Caki2 (cell line): ENCODE results near the gene PLXDC1. TPM values are rescaled to one million over a fixed set of nuclear protein-coding genes. Genes with fewer than 3 reads are reported as not detected.
"Not testable (repeated sequence)": the region's sequence is repeated elsewhere in the genome, so short reads cannot be mapped to it uniquely, and the experiment has no call there.

Experiments used
- DNase-seq: peaks from one replicate; pipeline ENCODE4 v3.0.0-alpha.2; 2015; ENCODE audit warnings: low read depth
- in situ Hi-C: cut with HindIII; loops from 2 replicates; pipeline ENCODE4 v1.10.0; 2016; ENCODE audit warnings: low sequenced_read_pairs, low pct_unique_long_range_greater_than_20kb, mixed read lengths
- total RNA-seq: library from RNA; depleted of rRNA; stranded (reverse); fragments of >200 nt; shearing (Covaris generic); gene quantifications from 2 replicates; pipeline ENCODE4 v1.2.3, GENCODE V29; 2014; ENCODE audit warnings: low replicate concordance

The PLXDC1 gene
- total RNA-seq, 1 experiment from 2014 or later, result not detected

DNA sequence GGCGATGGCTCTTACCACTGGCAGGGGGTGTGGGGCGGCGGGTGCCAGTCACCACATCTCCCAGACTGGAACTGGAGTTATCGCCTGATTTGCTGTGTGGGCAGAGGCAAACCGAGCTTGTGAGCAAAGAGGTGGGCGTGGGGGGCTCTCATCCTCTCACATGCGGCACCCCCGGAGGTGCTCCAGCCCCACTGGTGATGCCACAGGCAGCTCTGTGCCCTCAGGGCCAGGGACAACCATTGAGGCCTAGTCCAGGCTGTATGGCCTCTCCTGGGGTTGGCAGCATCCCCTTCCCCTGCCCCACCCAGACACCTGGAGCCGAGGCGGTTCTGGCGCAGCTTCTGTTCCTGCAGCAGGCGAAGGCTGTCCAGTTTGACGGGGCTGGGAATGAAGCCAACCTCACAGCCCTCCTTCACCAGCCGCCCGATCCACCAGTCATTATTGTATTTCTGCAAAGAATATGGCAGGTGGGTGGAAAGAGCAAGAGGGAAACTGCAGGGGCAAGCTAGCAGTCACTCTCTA lies 35.1 kb upstream of the PLXDC1 start:
- no peak for DNase-seq
- in situ Hi-C loops, result no loop called here

DNA sequence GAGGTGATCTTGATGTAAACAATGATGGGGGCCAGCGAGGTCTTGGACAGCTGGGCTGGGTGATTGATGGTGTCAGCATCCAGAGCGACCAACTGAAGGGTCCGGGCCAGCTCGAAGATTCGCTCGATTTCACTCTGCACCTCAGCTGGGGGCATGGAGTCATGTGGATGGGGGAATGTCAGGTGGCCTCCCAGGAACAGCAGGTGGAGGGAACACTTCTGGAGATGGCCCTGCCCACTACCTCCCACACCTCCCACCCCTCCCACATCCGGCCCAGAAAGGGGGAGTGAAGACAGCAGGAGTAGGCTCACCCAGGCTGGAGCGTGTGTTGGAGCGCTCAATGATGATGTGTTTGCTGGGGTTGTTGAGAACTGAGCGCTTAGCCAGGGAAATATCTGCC lies 32.3 kb upstream of the PLXDC1 start:
- in situ Hi-C loops, result no loop called here
- no peak for DNase-seq

DNA sequence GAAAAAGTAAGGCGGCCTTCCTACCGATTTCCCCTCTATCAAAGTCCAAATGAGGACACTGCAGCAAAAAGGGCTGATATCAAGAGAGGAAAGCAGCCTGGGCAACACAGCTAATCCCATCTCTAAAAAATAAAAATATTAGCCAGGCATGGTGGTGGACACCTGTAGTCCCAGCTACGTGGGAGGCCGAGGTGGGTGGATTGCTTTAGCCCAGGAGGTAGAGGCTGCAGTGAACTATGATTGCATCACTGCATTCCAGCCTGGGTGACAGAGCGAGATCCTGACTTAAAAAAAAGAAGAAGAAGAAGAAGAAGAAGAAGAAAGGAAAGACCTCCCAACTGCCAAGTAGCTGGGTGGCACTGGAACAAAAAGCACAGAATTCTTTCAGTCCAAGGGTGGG lies 31.6 kb upstream of the PLXDC1 start:
- no peak for DNase-seq
- in situ Hi-C loops, result no loop called here

- no peak for DNase-seq
- in situ Hi-C loops, result no loop called here
Observed at GRCh38 chr17:39181303-39181702, 29.9 kb upstream of the PLXDC1 start.

DNA sequence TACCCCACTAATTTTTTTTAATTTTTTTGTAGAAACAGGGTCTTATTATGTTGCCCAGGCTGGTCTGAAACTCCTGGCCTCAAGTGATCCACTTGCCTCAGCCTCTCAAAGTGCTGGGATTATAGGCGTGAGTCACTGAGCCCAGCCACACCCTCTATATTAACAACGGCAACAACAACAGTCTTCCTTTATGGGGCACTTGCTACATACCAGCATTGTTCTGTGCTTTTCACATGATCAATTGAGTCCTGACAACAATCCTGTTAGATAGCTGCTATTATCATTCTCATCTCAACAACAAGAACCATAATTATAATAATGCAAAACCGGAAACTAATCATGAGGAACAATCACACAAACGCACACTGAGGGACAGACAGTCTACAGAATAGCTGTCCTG lies 27.1 kb upstream of the PLXDC1 start:
- no peak for DNase-seq

DNA sequence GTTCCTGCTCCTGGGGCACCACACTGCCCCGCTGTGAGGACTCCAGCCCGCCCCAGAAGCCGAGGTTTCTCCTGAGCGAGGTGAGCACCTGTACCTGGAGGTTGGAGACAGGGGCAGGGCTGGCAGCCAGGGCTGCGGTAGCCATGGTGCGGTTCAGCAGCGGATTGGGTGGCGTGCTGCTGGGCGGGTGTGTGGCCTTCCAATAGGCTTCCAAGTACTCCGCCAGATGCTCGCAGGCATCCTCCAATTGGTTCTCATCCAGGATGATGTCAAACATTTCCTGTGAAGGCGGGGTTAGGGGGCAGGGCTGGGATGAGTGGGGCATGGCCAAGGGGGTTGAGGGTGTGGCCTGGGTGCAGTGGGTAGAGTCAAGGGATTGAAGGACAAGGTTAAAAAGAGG lies 25.8 kb upstream of the PLXDC1 start:
- in situ Hi-C loops, result no loop called here
- peak; percentile 53 for DNase-seq

More for the DNA sequence above, 27.1 kb upstream of the PLXDC1 start:
- in situ Hi-C loops, result no loop called here

DNA sequence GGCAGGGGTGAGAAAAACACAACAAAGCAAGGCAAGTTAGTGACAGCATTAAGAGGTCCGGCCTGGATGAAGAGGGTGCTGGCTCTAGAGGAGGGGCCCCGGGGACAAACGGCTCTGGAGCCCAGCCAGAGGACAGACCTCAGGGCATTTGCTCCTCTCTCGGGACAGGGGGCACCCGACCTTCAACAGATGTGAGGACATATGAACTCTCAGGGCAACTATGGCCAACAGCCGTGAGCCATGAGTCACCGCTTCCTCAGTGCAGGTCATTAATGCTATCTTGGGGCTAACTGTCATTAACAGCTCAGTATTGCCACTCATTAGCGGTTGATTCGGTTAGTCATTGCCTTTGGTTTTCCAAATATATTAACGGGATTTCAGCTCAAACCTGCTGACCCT lies 24.3 kb upstream of the PLXDC1 start:
- in situ Hi-C loops, result no loop called here
- DNase-seq, result no peak

DNA sequence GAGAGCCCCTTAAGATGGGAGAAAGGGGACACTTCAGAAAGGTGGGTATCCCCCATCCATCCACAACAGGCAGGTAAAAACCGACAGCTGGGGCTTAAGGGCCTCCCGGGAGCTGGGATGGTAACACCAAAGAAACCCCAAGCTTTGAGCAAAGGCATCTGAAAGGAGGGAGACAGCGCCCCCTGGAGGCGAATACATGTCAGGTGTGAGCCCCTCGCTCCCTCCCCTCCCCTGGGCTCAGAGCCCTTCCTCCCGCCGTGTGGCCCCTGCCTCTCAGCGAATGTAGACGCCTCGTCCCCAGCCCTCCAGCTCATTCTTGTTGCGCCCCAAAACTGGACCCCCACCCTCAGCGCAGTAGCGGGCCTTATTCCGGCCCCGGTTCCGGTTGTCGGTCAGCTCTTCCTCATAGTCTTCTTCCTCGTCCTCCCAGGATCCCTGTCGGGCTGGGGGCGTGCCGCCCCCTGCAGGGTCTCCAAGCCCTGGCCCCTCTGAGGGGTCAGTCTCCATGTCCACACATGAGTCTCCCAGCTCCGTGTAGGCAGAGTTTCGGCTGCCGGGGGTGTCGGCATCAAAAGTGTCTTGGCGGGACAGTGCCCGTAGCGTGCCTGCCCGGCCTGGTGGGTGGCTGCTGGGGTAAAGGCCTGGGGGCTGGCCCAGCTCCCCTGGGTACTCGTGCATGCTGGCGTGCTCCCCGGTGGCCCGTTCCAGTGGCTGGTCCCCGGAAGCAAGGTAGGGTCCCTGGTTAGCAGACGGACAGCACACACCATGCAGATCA lies 23.7 kb upstream of the PLXDC1 start:
- no peak for DNase-seq
- in situ Hi-C loops, result no loop called here

DNA sequence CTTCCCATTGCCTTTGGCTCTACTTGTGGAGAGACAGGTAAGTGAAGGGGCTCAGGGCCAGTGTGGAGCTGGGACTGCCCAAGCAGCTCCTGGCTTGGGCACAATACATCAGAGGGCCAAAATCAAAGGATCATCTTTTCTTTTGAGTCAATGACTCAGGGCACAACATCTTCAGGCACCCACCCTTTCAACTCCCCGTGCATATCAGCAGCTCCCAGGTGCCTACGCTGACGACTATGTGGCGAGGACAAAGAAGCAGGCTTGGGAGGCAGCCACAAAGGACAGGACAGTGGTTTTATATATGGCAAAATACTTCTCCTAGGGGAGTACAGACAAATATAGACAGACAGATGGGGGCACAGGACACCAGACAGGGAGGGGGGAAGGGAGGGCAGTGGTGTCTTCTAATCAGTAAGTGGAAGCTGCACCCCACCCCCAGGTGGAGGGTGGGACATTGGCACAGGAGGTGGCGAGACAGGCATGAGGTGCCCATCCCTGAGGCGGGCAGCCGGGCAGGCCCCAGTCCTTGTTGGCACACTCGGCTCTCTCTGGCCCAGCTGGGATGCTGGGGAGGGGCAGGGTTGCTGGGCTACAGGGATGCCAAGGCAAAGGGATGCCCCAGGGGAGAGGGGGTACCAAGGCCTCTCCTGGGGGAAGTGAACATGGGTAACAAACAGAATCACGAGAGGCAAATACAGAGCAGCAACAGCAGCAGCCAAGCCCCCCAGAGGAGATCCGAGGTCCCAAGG lies 22.3 kb upstream of the PLXDC1 start:
- DNase-seq, result no peak
- in situ Hi-C loops, result no loop called here

- in situ Hi-C loops, result no loop called here
- DNase-seq, result no peak
Observed at GRCh38 chr17:39173080-39173479, 21.6 kb upstream of the PLXDC1 start.

DNA sequence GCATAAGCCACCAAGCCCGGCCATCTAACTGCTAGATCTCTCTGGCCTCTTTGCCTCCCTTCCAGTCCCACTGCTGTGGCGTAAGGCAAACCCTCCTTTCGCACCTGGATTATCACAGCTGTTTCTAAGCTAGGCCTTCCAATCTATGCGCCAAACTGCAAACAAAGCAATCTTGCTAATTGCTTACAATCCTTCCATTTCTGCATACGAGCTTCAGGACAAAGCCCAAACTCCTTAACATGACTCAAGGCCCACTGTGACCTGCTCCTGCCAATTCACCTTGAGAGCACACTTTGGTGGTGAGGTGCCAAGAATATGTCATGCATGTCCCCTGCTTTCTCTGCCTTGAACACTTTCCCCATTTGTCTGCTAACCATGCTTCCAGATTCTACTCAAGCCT lies 20.5 kb upstream of the PLXDC1 start:
- no peak for DNase-seq
- in situ Hi-C loops, result no loop called here

DNA sequence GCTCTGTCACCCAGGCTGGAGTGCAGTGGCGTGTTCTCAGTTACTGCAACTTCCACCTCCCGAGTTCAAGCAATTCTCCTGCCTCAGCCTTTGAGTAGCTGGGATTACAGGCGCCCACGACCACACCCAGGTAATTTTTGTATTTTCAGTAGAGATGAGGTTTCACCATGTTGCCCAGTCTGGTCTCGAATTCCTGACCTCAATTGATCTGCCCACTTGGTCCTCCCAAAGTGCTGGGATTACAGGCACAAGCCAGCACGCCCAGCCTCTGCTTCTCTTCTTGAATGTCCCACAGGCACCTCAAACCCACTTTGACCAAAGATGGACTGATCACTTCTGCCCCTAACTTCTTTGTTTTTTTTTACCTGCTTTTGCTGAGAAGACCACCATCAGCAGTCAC lies 19.1 kb upstream of the PLXDC1 start:
- in situ Hi-C loops, result no loop called here
- no peak for DNase-seq

GRCh38 chr17:39170109-39170508 lies 18.7 kb upstream of the PLXDC1 start:
- DNase-seq, result no peak
- in situ Hi-C loops, result no loop called here

DNA sequence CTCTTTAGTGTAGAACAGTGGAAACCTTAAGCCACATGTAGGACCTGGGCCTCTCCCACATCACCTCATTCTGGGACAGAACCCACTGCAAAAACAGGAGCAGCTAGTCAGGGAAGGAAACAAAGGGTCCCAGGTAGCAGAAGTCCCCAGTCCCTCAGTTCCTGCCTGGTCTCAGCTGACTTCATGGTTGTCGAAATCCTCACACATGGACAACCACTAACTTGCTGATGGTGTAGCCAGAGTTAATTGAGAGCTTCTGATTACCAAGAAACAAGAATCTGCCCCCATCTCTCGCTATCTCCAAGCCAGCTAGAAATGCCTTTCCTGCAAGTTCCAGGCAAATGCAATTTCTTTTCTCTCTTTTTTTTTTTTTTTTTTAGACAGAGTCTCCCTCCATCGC lies 18.1 kb upstream of the PLXDC1 start:
- in situ Hi-C loops, result no loop called here
- no peak for DNase-seq

DNA sequence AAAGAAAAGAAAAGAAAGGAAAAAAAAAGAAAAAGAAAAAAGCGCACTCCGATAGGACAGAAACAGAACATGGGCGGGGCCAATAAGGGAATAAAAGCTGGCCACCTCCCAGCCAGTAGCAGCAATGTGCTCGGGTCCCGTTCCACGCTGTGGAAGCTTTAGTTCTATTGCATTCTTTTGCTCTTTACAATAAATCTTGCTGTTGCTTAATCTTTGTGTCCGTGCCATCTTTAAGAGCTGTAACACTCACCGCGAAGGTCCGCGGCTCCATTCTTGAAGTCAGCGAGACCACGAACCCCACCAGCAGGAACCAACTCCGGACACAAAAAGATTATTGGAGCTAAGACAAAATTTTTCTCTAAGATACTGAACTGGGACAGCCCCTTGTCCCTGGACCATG lies 17.7 kb upstream of the PLXDC1 start:
- in situ Hi-C loops, result no loop called here
- no peak for DNase-seq

- DNase-seq, in situ Hi-C loops: not testable (repeated sequence)
Observed at GRCh38 chr17:39168503-39168902, 17.1 kb upstream of the PLXDC1 start.

- in situ Hi-C loops, result no loop called here
Observed at GRCh38 chr17:39167476-39167875, 16.0 kb upstream of the PLXDC1 start.

GRCh38 chr17:39166437-39167335 lies 15.2 kb upstream of the PLXDC1 start:
- in situ Hi-C loops, result no loop called here
- DNase-seq, result no peak

More at GRCh38 chr17:39167476-39167875, 16.0 kb upstream of the PLXDC1 start:
- no peak for DNase-seq
